DND-41 (cell line): ENCODE data around the gene TMEM134.
A peak's percentile ranks its signal among the peaks of the same experiment; 100 is the strongest.
"Not testable (repeated sequence)": the region's sequence is repeated elsewhere in the genome, so short reads cannot be mapped to it uniquely, and the experiment has no call there.

Experiments used
- ATAC-seq: fragments of 200-7000 bp; cut with Tn5 transposase; 3 replicates; pipeline ENCODE4 v1.9.1; 2021; ENCODE audit warnings: low read depth; ENCODE audit not compliant: insufficient read depth
- DNase-seq: peaks from one replicate; pipeline ENCODE4 v3.0.0-alpha.2; 2020
- H2AFZ ChIP-seq: 2 replicates; pipeline ENCODE4 v1.6.0; 2012; ENCODE audit warnings: low read depth, low read length
- H3K27ac ChIP-seq: 2 replicates; pipeline ENCODE4 v1.5.1; 2012; ENCODE audit warnings: low read length, inconsistent platforms
- H3K27me3 ChIP-seq: fragments of 200-600 bp; sonication (generic); 2 replicates; pipeline ENCODE4 v1.6.0; 2012; ENCODE audit warnings: low read length, mild to moderate bottlenecking, inconsistent platforms; ENCODE audit not compliant: insufficient read depth, poor library complexity
- H3K36me3 ChIP-seq: 2 replicates; pipeline ENCODE4 v1.5.1; 2012; ENCODE audit warnings: low read length, inconsistent platforms; ENCODE audit not compliant: insufficient read depth
- H3K4me1 ChIP-seq: 2 replicates; pipeline ENCODE4 v1.5.1; 2012; ENCODE audit warnings: mild to moderate bottlenecking, low read length; ENCODE audit not compliant: insufficient read depth
- H3K4me2 ChIP-seq: 2 replicates; pipeline ENCODE4 v1.6.0; 2012; ENCODE audit warnings: mild to moderate bottlenecking, moderate library complexity, low read length, inconsistent platforms; ENCODE audit not compliant: insufficient read depth
- H3K4me3 ChIP-seq, 2 experiments: fragments of 200-600 bp in 1 of 2; shearing (Covaris generic) in 1 of 2; 2 replicates each; pipeline ENCODE4 v1.5.1; 2012 to 2016; ENCODE audit warnings: inconsistent platforms in 2 of 2, low read length in 2 of 2, mild to moderate bottlenecking in 2 of 2, low read depth in 1 of 2, moderate library complexity in 1 of 2
- H3K79me2 ChIP-seq: 2 replicates; pipeline ENCODE4 v1.6.0; 2012; ENCODE audit warnings: low read length, inconsistent platforms; ENCODE audit not compliant: insufficient read depth
- H3K9ac ChIP-seq: 2 replicates; pipeline ENCODE4 v1.6.0; 2012; ENCODE audit warnings: low read depth, mild to moderate bottlenecking, inconsistent platforms, low read length, moderate library complexity
- H3K9me3 ChIP-seq: 2 replicates; pipeline ENCODE4 v1.5.1; 2012; ENCODE audit warnings: low read length, moderate library complexity, mild to moderate bottlenecking, inconsistent platforms; ENCODE audit not compliant: insufficient read depth, severe bottlenecking
- H4K20me1 ChIP-seq: 2 replicates; pipeline ENCODE4 v1.6.0; 2012; ENCODE audit warnings: low read length; ENCODE audit not compliant: insufficient read depth
- EZH2 ChIP-seq: IDR thresholded peaks from 3 replicates; pipeline ENCODE4 v1.6.1; 2012; ENCODE audit warnings: borderline replicate concordance, low read depth, mild to moderate bottlenecking, moderate library complexity, low read length, inconsistent platforms; ENCODE audit not compliant: severe bottlenecking
- TF ChIP-seq, protein P1 (sequence below): IDR thresholded peaks from 2 replicates; pipeline ENCODE4 v1.5.1; 2012; ENCODE audit warnings: borderline replicate concordance, low read length, moderate library complexity, mild to moderate bottlenecking; ENCODE audit not compliant: poor library complexity, severe bottlenecking; ENCODE audit errors: extremely low read depth

TMEM134 gene

DNA sequence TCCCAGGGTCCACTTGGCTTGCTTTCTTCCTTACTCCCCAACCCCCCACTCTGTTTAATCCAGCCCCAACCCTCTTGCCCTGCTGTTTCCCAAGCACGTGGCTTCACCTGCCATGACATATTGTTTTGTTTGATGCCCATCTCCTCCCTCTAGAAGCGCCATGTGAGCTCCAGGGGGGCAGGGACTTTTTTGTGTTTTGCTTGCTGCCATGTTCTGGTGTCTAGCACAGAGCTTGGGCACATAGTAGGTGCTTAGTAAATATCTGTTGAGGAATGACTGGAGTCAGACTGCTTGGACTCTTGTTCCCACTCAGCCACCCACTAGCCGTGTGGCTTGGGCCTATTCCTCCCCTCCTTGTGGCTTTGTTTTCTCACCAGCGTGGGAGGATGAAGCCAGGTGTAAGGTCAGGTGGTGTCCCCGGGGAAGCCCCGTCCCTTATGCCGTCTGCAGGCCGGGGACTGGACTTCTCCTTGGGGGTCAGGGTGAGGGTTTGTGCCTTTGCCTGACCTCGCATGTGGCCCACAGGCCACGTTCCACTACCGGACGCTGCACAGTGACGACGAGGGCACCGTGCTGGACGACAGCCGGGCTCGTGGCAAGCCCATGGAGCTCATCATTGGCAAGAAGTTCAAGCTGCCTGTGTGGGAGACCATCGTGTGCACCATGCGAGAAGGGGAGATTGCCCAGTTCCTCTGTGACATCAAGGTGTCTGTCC lies 17.6 kb upstream of the TMEM134 start:
- DNase-seq (no peak), ATAC-seq (no peak)
- H3K4me1 ChIP-seq = peaks cover 44% of the 10 kb centered on the region
- no peak overlapping the region for H3K4me3 ChIP-seq
- peak overlapping the region; percentile 21 for H3K27ac ChIP-seq
- peaks cover 66% of the 10 kb centered on the region for H3K36me3 ChIP-seq
- TF ChIP-seq EZH2 = no peak
- TF ChIP-seq, protein P1, sequence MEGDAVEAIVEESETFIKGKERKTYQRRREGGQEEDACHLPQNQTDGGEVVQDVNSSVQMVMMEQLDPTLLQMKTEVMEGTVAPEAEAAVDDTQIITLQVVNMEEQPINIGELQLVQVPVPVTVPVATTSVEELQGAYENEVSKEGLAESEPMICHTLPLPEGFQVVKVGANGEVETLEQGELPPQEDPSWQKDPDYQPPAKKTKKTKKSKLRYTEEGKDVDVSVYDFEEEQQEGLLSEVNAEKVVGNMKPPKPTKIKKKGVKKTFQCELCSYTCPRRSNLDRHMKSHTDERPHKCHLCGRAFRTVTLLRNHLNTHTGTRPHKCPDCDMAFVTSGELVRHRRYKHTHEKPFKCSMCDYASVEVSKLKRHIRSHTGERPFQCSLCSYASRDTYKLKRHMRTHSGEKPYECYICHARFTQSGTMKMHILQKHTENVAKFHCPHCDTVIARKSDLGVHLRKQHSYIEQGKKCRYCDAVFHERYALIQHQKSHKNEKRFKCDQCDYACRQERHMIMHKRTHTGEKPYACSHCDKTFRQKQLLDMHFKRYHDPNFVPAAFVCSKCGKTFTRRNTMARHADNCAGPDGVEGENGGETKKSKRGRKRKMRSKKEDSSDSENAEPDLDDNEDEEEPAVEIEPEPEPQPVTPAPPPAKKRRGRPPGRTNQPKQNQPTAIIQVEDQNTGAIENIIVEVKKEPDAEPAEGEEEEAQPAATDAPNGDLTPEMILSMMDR = no peak
- H3K9me3 ChIP-seq = no peaks in the 10 kb centered on the region
- H3K27me3 ChIP-seq = no peaks in the 10 kb centered on the region
- H3K4me2 ChIP-seq = 0 out of 2 replicates have a peak overlapping the region, but pooled peaks have one; percentile 76
- peaks cover 33% of the 10 kb centered on the region for H4K20me1 ChIP-seq
- H3K79me2 ChIP-seq = peaks cover 46% of the 10 kb centered on the region
- H2AFZ ChIP-seq = no peak overlapping the region
- no peak overlapping the region for H3K9ac ChIP-seq

DNA sequence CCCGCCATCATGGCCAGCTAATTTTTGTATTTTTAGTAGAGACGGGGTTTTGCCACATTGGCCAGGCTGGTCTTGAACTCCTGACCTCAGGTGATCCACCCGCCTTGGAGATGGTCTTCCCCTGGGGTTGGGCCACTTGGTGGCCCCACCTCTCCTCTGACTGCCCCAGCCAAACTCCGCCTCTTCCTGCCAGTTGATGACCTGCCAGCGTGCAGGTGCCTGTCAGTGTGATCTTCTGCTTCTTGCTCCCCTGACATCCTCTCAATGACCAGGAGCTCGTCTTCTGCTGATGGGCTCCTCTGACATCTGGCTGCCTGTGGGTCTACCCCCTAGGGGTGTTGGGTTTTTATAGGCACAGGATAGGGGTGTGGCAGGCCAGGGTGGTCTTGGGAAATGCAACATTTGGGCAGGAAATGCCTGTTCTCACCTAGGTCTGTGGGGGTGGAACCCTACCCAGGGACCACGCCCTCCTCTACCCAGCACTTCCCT lies 16.9 kb upstream of the TMEM134 start:
- Histone ChIP-seq H4K20me1 (peaks cover 33% of the 10 kb centered on the region), H3K4me2 (peak overlapping the region; percentile 76; the same call in 1 of the 2 replicates), H3K36me3 (peaks cover 59% of the 10 kb centered on the region), H3K27ac (peak overlapping the region; percentile 21), H3K79me2 (peaks cover 46% of the 10 kb centered on the region), H3K4me1 (peaks cover 44% of the 10 kb centered on the region)
- H3K4me3 ChIP-seq, H2AFZ ChIP-seq, ATAC-seq, H3K27me3 ChIP-seq, H3K9ac ChIP-seq, H3K9me3 ChIP-seq: not testable (repeated sequence)
- DNase-seq = peak; percentile 43

DNA sequence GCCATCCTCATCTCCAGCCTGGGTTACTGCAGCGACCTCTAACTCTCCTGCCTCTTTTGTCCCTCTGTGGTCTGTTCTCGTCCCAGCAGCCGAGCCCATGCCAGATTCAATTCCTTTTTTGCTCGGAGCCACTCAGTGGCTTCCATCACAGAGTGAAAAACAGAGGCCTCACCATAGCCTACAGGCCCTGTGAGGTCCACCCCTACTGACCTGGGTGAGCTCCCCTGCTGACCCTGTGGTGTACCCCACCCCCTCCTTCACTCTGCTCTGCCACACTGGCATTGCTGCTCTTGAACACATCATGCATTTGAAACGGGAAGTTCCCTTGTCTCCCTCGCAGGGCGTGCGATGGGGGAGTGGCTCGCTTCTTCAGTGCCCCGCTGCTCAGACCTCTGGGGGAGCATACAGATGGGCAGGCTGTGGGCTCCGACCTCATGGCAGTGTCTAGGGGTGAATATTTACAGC lies 15.8 kb upstream of the TMEM134 start:
- ATAC-seq (no peak), DNase-seq (peak; percentile 68)
- H3K79me2 ChIP-seq = peaks cover 46% of the 10 kb centered on the region
- H4K20me1 ChIP-seq = peaks cover 24% of the 10 kb centered on the region
- H3K36me3 ChIP-seq = peaks cover 48% of the 10 kb centered on the region
- H3K27me3 ChIP-seq = no peaks in the 10 kb centered on the region
- peak overlapping the region; percentile 99 for H3K27ac ChIP-seq
- no peaks in the 10 kb centered on the region for H3K9me3 ChIP-seq
- no peak for TF ChIP-seq EZH2
- TF ChIP-seq, protein P1 = no peak
- H3K9ac ChIP-seq = peak overlapping the region; percentile 95
- H2AFZ ChIP-seq = 0 out of 2 replicates have a peak overlapping the region, but pooled peaks have one; percentile 5
- peak overlapping the region; percentile 76 for H3K4me2 ChIP-seq
- peak overlapping the region; percentile 28 to 68; a peak in 3 of 4 replicates for H3K4me3 ChIP-seq
- H3K4me1 ChIP-seq = peaks cover 44% of the 10 kb centered on the region

DNA sequence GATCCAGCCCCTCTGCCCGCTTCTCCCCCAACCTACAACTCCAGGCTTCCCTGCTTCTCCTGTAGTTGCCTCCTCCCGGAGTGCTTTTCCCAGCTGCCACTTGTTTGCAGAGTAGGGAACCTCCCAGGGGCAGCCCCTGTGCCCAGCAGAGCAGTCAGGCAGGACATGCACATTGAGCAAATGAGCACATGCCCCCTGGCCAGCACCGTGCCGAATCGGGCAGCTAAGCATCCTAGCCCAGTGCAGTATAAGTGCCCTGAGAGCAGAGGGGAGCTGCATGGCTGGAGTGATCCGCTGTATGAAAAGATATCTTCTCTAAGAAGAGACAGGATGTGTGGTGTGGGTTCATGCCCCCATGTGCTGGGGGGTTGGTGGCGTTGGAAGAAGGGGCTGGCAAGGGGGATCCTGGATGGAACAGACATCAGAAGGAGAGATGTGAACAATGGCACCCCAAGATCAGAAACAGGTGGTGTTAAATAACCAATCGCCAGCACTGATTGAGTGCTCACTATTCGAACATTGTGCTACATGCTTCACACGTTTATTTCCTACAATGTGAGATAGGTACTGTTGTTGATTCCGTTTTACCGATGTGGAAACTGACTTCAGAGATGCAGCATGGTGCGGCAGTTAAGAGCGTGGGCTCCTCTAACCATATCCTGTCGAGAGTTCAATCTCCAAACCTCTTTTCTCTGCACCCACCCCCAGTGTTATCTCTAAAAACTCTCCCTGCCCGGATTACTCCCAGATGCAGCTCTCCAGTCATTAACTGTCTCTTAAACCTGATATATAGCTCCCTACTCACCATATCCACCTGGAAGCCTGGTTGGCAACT lies 15.0 kb upstream of the TMEM134 start:
- Histone ChIP-seq H3K9me3 (no peaks in the 10 kb centered on the region), H3K4me1 (peaks cover 44% of the 10 kb centered on the region), H3K4me3 (peak overlapping the region; percentile 28 to 68), H2AFZ (peak overlapping the region; percentile 28), H3K27me3 (no peaks in the 10 kb centered on the region), H3K36me3 (peaks cover 40% of the 10 kb centered on the region), H3K4me2 (peak overlapping the region; percentile 76), H3K79me2 (peaks cover 46% of the 10 kb centered on the region), H4K20me1 (peaks cover 22% of the 10 kb centered on the region), H3K27ac (peak overlapping the region; percentile 99), H3K9ac (peak overlapping the region; percentile 95)
- DNase-seq (peak; percentile 75), ATAC-seq (peak; percentile 46)
- TF ChIP-seq EZH2 = no peak
- TF ChIP-seq, protein P1 = no peak
